Activated CD8-positive, alpha-beta memory T cell treated with anti-CD3 and anti-CD28 coated beads, Interleukin-2, amount 10 ng/mL, durations not matched to agents 7 days and 5 days (primary cell): ENCODE results near the gene TNKS2. TPM values are rescaled to one million over a fixed set of nuclear protein-coding genes. Genes with fewer than 3 reads are reported as not detected.
A peak's percentile ranks its signal among the peaks of the same experiment; 100 is the strongest.
"Not testable (repeated sequence)": the region's sequence is repeated elsewhere in the genome, so short reads cannot be mapped to it uniquely, and the experiment has no call there.

Experiments used
- ATAC-seq: fragments of 150-1000 bp; cut with Tn5 transposase; one replicate; pipeline ENCODE4 v1.10.0; 2021; ENCODE audit warnings: moderate library complexity
- CTCF ChIA-PET: fragments of 350-600 bp; sonication (Branson Sonifier 250); formaldehyde crosslinking; loops from one replicate; lab custom pipeline; 2021; ENCODE audit warnings: antibody characterized with exemption; lab: Charles Lee
- DNase-seq: peaks from one replicate; pipeline ENCODE4 v3.0.0-alpha.2; 2020
- H3K27ac Mint-ChIP-seq: one replicate; pipeline ENCODE4 v1.8.0; 2021; ENCODE audit warnings: mild to moderate bottlenecking, mixed read lengths
- H3K27me3 Mint-ChIP-seq: one replicate; pipeline ENCODE4 v1.8.0; 2021; ENCODE audit warnings: mixed read lengths
- H3K36me3 Mint-ChIP-seq: one replicate; pipeline ENCODE4 v1.8.0; 2021; ENCODE audit warnings: mild to moderate bottlenecking, mixed read lengths
- H3K4me1 Mint-ChIP-seq: one replicate; pipeline ENCODE4 v1.8.0; 2021; ENCODE audit warnings: mixed read lengths
- H3K4me3 Mint-ChIP-seq: one replicate; pipeline ENCODE4 v1.8.0; 2021; ENCODE audit warnings: mild to moderate bottlenecking, moderate library complexity, mixed read lengths
- H3K9me3 Mint-ChIP-seq: one replicate; pipeline ENCODE4 v1.8.0; 2022; ENCODE audit warnings: low read depth, mixed read lengths
- total RNA-seq, 2 experiments: library from RNA; stranded (reverse); gene quantifications; one replicate each; pipeline ENCODE4 v1.2.3, GENCODE V29; 2021

Gene TNKS2
- total RNA-seq, 2 experiments from 2014 or later, result 26.6 to 27.1 TPM

DNA sequence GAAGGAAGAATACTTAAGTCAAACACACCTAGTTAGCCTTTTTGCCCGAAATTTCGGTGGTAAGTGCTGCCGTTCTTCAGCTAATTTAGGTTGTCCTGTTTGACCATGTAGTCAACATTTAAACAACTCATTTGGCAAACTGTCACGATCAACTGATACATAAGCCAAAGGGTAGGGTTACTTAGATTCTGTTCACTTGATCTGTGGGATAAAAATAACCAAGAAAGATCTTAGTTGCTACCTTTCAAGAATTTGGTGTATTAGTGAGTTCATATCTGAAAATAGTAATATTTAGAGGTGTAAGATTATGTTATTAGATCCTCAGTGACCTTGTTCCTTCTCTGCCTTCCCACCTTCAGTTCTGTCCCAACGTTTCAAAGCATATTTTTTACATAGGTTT lies 2.0 kb downstream of the TNKS2 start:
- ATAC-seq, result no peak

DNA sequence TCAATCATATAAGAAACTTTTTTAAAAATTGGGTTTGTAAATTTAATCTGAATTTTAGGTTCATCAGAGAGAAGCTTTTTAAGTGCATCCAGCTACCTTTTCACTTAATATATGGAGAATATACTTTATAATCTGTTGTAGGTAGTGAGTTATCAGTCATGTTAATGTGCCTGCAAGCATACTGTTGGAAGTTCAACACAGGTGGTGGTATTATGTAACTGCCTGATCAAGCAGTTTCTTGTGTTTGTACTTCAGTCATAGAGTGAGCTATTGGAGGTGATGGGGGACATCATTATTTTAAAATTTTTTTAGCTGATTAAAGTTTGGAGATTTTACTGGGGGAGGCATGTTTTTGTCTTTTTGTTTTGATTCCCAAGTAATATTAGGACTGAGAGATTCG lies 2.5 kb downstream of the TNKS2 start:
- H3K27ac Mint-ChIP-seq, result no peak overlapping the region
- no peaks in the 10 kb centered on the region for H3K9me3 Mint-ChIP-seq
- DNase-seq (no peak), ATAC-seq (no peak)
- no peak overlapping the region for H3K4me3 Mint-ChIP-seq
- CTCF ChIA-PET, result no interaction called here
- peaks cover 46% of the 10 kb centered on the region for H3K36me3 Mint-ChIP-seq
- H3K4me1 Mint-ChIP-seq, result peaks cover 54% of the 10 kb centered on the region
- H3K27me3 Mint-ChIP-seq, result no peaks in the 10 kb centered on the region

More for the DNA sequence above, 2.0 kb downstream of the TNKS2 start:
- peak overlapping the region; percentile 92 for H3K4me3 Mint-ChIP-seq
- no peaks in the 10 kb centered on the region for H3K27me3 Mint-ChIP-seq
- H3K27ac Mint-ChIP-seq, result peak overlapping the region; percentile 2
- CTCF ChIA-PET, result interaction anchor here (1.1 to 1.4 kb wide), 3 partner anchors 16 to 124 kb away, joined by 3 to 9 read pairs (median 3); partner anchors contain the start of gene BTAF1
- no peaks in the 10 kb centered on the region for H3K9me3 Mint-ChIP-seq
- peaks cover 41% of the 10 kb centered on the region for H3K36me3 Mint-ChIP-seq
- H3K4me1 Mint-ChIP-seq, result peaks cover 53% of the 10 kb centered on the region
- no peak for DNase-seq

DNA sequence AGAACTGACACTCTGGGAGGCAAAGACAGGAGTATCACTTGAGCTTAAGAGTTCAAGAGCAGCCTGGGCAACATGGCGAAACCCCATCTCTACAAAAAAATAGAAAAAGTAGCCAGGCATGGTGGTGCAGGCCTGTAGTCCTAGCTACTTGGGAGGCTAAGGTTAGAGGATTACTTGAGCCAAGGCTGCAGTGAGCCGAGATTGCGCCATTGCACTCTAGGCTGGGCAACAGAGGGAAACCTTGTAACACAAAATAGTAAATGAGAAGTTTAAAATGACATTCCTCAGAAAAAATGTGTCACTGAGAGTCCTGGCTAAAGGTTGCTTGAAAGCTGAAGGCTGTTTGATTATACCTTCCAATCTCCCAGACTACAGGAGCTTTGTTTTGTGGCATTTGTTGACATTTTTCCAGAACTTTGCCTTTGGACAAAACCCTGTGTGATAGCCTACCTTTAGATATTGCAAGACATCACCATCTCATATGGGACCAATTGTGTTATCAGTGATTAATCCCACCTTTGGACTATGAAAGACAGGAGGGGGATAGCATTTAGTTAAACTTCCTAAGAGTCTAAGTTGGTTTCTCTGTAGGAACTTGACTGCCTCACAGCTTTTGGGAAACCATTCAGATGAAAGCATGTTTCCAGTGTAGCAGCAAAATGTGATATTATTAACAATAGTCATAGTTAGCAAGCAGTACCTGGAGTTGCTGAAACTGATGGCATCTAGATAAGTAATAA lies 5.3 kb downstream of the TNKS2 start:
- H3K9me3 Mint-ChIP-seq, result no peaks in the 10 kb centered on the region
- no peaks in the 10 kb centered on the region for H3K27me3 Mint-ChIP-seq
- peaks cover 39% of the 10 kb centered on the region for H3K4me1 Mint-ChIP-seq
- H3K4me3 Mint-ChIP-seq, result no peak overlapping the region
- no peak overlapping the region for H3K27ac Mint-ChIP-seq
- DNase-seq, result no peak
- ATAC-seq, result no peak
- CTCF ChIA-PET, result no interaction called here
- peaks cover 52% of the 10 kb centered on the region for H3K36me3 Mint-ChIP-seq

DNA sequence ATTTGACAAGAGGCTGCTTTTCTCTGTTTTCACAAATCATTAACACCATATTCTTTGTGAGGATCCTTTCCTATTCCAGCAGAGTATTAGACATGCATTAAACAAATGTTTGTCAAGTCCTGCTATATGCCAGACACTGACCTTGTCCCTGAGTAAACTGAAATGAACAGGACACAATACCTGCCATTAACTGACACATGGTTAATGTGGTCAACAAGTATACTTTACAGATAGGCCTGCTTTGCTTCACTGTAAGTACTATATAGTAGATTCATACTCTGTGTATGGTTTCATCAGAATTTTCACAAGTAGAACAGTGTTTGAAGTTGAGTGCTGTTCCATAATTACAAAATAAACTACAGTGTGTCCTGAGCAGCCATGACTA lies 5.9 kb downstream of the TNKS2 start:
- CTCF ChIA-PET, result no interaction called here
- Mint-ChIP-seq H3K36me3 (peaks cover 48% of the 10 kb centered on the region), H3K27ac (no peak overlapping the region), H3K4me1 (peaks cover 35% of the 10 kb centered on the region), H3K27me3 (no peaks in the 10 kb centered on the region), H3K9me3 (no peaks in the 10 kb centered on the region), H3K4me3 (no peak overlapping the region)
- no peak for DNase-seq
- ATAC-seq, result no peak

DNA sequence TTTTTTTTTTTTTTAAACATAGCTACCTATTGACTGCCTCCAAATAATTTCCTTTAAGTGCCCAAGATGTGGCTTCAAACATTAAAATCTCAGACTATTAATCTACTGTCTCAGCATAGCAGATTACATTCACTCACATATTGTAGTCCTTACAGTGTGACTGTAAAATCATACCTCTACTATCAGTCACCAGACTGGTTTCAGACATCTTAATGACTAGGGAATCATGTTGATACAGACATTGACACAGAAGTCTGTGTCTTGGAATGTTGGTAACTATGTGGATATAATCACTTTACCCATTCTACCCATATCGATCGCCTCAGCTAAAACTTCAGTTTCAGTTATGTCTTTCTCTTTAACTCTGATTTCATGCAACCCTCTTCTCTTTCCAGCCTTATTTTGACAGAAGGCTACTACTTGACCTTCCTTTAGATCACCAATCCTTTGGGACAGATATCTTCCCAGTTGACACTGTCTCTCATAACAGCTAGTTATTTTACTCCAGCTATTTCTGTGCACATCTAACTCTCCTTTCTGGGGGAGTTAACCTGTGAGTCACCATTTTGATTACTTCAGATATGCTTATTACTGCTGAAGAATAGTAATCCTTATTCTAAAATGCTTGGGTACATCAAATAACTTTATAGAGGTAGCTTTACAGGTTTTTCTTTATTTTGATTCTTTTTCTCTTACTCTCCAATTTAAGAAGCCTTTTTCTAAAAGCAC lies 7.0 kb downstream of the TNKS2 start:
- Mint-ChIP-seq H3K4me3 (no peak overlapping the region), H3K27me3 (no peaks in the 10 kb centered on the region), H3K36me3 (peaks cover 42% of the 10 kb centered on the region), H3K9me3 (no peaks in the 10 kb centered on the region), H3K27ac (no peak overlapping the region), H3K4me1 (peaks cover 28% of the 10 kb centered on the region)
- DNase-seq (no peak), ATAC-seq (no peak)
- CTCF ChIA-PET, result no interaction called here

DNA sequence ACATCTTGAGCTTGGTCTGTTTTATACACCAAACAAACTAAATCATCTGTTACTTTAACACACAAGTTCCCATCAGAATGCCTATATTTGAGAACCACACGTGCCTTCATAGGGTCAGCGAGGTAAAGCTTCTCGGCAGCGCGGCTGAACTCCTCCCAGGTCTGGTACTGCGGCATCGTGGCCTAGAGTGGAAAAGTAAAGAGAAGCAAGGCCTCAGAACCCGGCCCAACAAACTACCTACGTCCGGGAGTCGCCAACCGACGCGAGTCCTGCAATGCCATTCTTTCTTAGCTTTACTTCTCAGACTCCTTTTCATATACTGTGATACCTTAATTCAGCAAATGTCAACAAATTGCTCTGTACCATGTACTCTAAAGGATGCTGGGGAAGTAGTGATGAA lies 9.0 kb downstream of the TNKS2 start:
- not testable (repeated sequence) for DNase-seq, H3K9me3 Mint-ChIP-seq, H3K27ac Mint-ChIP-seq, H3K4me3 Mint-ChIP-seq, H3K27me3 Mint-ChIP-seq
- peak; percentile 51 for ATAC-seq
- CTCF ChIA-PET, result interaction anchor here (1.0 kb wide), 1 partner anchor 508 kb away, joined by 3 read pairs; no protein-coding TSS in a partner anchor
- peaks cover 34% of the 10 kb centered on the region for H3K36me3 Mint-ChIP-seq
- H3K4me1 Mint-ChIP-seq, result peaks cover 20% of the 10 kb centered on the region

DNA sequence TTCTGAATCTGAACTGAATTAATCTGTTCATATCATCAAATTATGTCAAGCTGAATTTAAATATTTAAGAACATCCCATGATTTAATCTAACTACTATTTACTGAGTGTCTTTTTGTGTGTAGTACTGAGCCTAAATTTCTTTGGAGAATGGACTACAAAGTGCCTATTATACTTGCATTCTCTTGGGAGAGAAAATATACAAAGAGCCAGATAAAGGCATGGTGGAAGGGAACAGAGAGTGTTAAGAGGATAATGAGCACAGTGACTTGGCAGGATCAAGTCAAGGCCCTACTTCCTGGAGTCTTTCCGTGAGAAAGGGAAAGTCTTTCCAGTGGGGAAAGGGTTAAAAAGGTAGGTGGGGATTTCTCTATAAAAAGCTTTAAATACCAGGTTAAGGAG lies 15.0 kb downstream of the TNKS2 start:
- no peaks in the 10 kb centered on the region for H3K9me3 Mint-ChIP-seq
- no peak overlapping the region for H3K27ac Mint-ChIP-seq

DNA sequence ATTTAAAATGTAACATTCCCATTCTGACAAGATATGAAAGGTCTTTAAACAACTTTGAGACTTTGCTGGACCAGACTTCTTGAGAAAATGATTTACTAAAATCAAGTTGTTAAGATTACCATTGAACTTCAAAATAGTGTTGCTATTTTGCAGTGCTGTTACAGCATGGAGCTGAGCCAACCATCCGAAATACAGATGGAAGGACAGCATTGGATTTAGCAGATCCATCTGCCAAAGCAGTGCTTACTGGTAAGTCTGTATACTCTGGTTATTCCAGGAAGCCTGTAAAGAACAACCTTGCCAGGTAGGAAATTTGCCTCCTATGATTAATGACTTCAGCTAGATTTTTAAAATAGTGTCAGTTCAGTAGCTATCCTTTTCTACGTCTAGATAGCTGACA lies 18.8 kb downstream of the TNKS2 start:
- Mint-ChIP-seq H3K36me3 (peaks cover 54% of the 10 kb centered on the region), H3K4me1 (peaks cover 2% of the 10 kb centered on the region), H3K27ac (no peak overlapping the region), H3K27me3 (no peaks in the 10 kb centered on the region), H3K9me3 (no peaks in the 10 kb centered on the region), H3K4me3 (no peak overlapping the region)
- ATAC-seq (no peak), DNase-seq (no peak)
- CTCF ChIA-PET, result interaction anchor here (1.2 to 3.3 kb wide), 2 partner anchors 18 to 21 kb away, joined by 3 to 9 read pairs; no protein-coding TSS in a partner anchor

More for the DNA sequence above, 15.0 kb downstream of the TNKS2 start:
- peaks cover 39% of the 10 kb centered on the region for H3K36me3 Mint-ChIP-seq
- peaks cover 4% of the 10 kb centered on the region for H3K4me1 Mint-ChIP-seq
- CTCF ChIA-PET, result interaction anchor here (1.5 kb wide), 1 partner anchor 15 kb away, joined by 4 read pairs; the partner anchor contains the start of gene TNKS2
- DNase-seq (no peak), ATAC-seq (no peak)
- H3K4me3 Mint-ChIP-seq, result no peak overlapping the region
- H3K27me3 Mint-ChIP-seq, result no peaks in the 10 kb centered on the region

DNA sequence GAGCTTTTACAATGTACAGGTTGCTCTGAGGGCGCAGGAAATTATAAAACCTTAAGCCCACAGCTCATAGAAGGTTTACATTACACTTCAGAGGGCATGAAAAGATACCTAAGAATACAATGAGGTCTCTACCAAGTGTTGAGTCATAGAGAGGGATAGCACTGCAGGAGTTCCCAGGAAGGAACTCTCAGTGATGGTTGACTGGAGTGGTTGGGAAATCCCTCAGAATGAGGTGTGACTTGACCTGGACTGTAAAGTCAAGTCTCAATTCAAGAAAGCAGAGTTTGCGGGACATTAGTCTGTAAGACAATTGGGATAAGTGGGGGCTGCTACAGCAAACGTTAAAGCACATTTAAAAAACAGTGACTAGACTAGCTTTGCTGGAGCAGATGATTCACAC lies 21.9 kb downstream of the TNKS2 start:
- Mint-ChIP-seq H3K27ac (no peak overlapping the region), H3K36me3 (peaks cover 53% of the 10 kb centered on the region), H3K4me1 (no peaks in the 10 kb centered on the region), H3K4me3 (no peak overlapping the region), H3K27me3 (no peaks in the 10 kb centered on the region), H3K9me3 (no peaks in the 10 kb centered on the region)
- ATAC-seq (no peak), DNase-seq (no peak)
- CTCF ChIA-PET, result no interaction called here

DNA sequence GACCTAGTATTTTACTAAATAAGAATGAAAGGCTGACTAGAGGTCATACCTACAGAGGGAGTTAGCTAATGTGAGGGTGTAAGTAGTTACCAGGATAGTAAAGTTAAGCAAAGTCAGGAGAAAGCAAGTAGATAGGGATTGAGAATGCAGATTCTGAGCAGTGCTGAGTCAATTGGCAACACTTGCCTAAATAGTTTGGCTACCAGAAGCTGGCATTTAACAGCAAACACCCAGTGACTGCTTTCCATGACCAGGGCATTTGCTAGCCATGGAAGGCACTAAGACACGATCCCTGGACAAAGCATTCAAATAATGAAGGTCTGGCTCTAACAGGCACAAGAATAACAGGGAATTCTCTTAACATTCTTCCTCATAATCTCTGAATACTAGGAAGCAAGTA lies 25.9 kb downstream of the TNKS2 start:
- Mint-ChIP-seq H3K36me3 (peaks cover 49% of the 10 kb centered on the region), H3K4me1 (no peaks in the 10 kb centered on the region), H3K4me3 (no peak overlapping the region), H3K27ac (no peak overlapping the region), H3K9me3 (no peaks in the 10 kb centered on the region), H3K27me3 (no peaks in the 10 kb centered on the region)
- DNase-seq (no peak), ATAC-seq (no peak)
- CTCF ChIA-PET, result no interaction called here

DNA sequence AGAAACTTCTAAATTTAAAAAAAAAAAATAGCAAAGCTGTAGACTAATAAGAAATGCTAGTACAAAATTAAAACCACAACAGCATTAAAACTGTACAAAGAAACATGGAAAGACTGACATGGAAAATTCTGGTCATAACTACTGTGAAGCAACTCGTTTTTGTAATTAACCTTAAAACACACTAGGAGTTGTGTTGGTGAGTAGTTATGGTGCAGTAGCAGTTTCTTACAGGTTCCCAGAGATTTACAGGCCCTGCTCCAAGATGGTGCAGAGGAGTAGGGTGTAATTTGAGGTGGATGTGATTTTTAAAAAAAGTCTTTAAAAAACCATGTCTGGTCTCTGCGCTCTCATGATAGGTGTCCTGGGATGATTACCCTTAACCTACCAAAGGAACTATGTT lies 31.0 kb downstream of the TNKS2 start:
- H3K36me3 Mint-ChIP-seq, result peaks cover 33% of the 10 kb centered on the region
- H3K4me1 Mint-ChIP-seq, result no peaks in the 10 kb centered on the region
- ATAC-seq (no peak), DNase-seq (no peak)
- CTCF ChIA-PET, result no interaction called here
- H3K4me3 Mint-ChIP-seq, result no peak overlapping the region
- H3K27me3 Mint-ChIP-seq, result no peaks in the 10 kb centered on the region
- H3K9me3 Mint-ChIP-seq, result no peaks in the 10 kb centered on the region
- no peak overlapping the region for H3K27ac Mint-ChIP-seq

DNA sequence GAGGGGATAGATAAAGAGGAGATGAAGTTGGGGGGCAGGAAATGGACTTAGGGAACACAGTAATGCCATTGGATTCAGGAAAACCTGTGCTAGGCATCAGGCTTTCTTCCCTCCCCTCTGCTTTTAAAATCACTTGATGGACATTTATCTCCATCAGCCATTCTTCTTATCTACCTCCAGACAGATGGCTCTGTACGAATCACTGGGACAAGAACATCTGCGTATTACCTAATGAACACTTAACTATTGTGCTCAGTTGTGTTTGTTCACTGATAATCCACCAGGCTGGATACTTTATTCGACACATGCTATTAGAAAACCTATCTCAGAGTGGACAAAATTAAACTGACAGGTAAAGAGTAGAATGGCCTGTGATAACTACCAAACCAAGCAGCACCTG lies 40.0 kb downstream of the TNKS2 start:
- DNase-seq (no peak), ATAC-seq (no peak)
- no peaks in the 10 kb centered on the region for H3K27me3 Mint-ChIP-seq
- H3K4me3 Mint-ChIP-seq, result no peak overlapping the region
- no peak overlapping the region for H3K27ac Mint-ChIP-seq
- CTCF ChIA-PET, result no interaction called here
- no peaks in the 10 kb centered on the region for H3K4me1 Mint-ChIP-seq
- no peaks in the 10 kb centered on the region for H3K9me3 Mint-ChIP-seq
- H3K36me3 Mint-ChIP-seq, result peaks cover 39% of the 10 kb centered on the region

DNA sequence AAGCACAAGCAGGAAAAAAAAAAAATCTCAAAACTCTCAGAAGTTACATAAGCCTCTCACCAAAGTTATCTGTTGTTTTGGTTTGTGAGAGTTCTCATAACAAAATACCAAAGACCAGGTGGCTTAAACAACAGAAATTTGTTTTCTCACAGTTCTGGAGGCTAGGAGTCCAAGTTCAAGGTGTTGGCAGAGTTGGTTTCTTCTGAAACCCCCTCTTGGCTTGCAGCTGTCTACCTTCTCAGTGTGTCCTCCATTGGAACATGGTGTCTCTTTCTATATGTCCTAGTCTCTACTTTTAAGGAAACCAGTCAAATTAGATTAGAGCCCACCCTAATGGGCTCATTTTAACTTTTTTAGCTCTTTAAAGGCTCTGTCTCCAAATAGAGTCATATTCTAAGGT lies 44.9 kb downstream of the TNKS2 start:
- Mint-ChIP-seq H3K27me3 (no peaks in the 10 kb centered on the region), H3K27ac (no peak overlapping the region), H3K9me3 (no peaks in the 10 kb centered on the region), H3K36me3 (peaks cover 37% of the 10 kb centered on the region), H3K4me1 (no peaks in the 10 kb centered on the region), H3K4me3 (no peak overlapping the region)
- CTCF ChIA-PET, result interaction anchor here (1.1 kb wide), 1 partner anchor 65 kb away, joined by 3 read pairs; no protein-coding TSS in a partner anchor
- DNase-seq (no peak), ATAC-seq (no peak)

DNA sequence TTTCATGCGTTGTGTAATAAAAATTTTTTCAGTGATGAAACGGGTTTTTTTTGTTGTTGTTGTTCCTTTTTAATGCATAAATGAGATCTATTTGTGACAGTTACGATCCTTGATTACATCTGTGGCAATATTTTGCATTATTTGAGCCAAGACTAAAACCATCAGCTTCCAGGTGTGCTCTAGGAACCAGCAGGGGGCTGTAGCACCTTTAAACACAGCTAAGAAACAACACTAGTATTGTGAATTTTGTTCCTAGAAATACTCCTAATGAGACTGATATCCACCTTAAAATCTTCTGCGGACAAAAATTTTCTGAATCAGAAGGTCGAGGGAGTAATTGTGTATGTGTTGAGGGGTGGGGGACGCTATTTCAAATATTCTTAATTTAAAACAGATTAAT lies 58.4 kb downstream of the TNKS2 start:
- Mint-ChIP-seq H3K36me3 (peaks cover 21% of the 10 kb centered on the region), H3K4me1 (peaks cover 2% of the 10 kb centered on the region)

More for the DNA sequence above, 58.4 kb downstream of the TNKS2 start:
- ATAC-seq (no peak), DNase-seq (no peak)
- Mint-ChIP-seq H3K4me3 (no peak overlapping the region), H3K9me3 (no peaks in the 10 kb centered on the region), H3K27ac (no peak overlapping the region), H3K27me3 (no peaks in the 10 kb centered on the region)
- CTCF ChIA-PET, result interaction anchor here (0.6 to 1.1 kb wide), 4 partner anchors 31 to 56 kb away, joined by 3 to 4 read pairs (median 3); no protein-coding TSS in a partner anchor
